Gastrocnemius medialis (tissue), 4 donors: ENCODE results near the gene ACP1.

Experiments used
- POLR2A ChIP-seq, 2 donors: fragments of 450-650 bp; IDR thresholded peaks; one replicate each; pipeline ENCODE4 v1.6.1; 2017; ENCODE audit warnings: antibody characterized with exemption in 2 of 2, mild to moderate bottlenecking in 2 of 2, moderate library complexity in 2 of 2
- TF ChIP-seq, protein P1 (sequence below), 5 experiments: fragments of 450-650 bp in 3 of 5; fragments of 200-600 bp in 2 of 5; sonication (generic) in 2 of 5; IDR thresholded peaks in 4 of 5; conservative IDR thresholded peaks in 1 of 5; 1 replicate in 4 of 5; 2 replicates in 1 of 5; pipeline ENCODE4 v1.5.1; 2016 to 2019; ENCODE audit warnings: antibody characterized with exemption in 5 of 5, mild to moderate bottlenecking in 3 of 5, moderate library complexity in 3 of 5

DNA sequence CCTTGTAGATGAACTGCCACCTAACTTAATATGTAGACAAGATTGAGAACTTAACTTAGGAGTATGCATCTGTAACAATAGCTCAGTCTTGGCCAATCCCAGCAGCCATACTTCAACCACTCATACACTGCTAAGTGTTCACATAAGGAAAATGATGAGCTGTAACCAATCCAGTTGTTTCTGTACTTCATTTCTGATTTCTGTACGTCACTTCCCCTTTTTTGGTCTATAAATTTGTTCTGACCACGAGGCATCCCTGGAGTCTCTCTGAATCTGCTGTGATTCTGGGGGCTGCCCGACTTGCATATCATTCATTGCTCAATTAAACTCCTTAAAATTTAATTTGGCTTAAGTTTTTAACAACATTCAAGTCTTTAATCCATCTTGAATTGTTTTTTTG lies 7.3 kb upstream of the ACP1 start:
- TF ChIP-seq POLR2A (IDR thresholded peaks at IDR 0.05), result no peak
- TF ChIP-seq, protein P1, sequence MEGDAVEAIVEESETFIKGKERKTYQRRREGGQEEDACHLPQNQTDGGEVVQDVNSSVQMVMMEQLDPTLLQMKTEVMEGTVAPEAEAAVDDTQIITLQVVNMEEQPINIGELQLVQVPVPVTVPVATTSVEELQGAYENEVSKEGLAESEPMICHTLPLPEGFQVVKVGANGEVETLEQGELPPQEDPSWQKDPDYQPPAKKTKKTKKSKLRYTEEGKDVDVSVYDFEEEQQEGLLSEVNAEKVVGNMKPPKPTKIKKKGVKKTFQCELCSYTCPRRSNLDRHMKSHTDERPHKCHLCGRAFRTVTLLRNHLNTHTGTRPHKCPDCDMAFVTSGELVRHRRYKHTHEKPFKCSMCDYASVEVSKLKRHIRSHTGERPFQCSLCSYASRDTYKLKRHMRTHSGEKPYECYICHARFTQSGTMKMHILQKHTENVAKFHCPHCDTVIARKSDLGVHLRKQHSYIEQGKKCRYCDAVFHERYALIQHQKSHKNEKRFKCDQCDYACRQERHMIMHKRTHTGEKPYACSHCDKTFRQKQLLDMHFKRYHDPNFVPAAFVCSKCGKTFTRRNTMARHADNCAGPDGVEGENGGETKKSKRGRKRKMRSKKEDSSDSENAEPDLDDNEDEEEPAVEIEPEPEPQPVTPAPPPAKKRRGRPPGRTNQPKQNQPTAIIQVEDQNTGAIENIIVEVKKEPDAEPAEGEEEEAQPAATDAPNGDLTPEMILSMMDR (IDR thresholded peaks at IDR 0.05 in 4 of 5, conservative IDR thresholded peaks at IDR 0.05 in 1 of 5), result no peak
